Myocyte (in vitro differentiated cells): Measurements from ENCODE around the gene MAGEF1. TPM values are rescaled to one million over a fixed set of nuclear protein-coding genes. Genes with fewer than 3 reads are reported as not detected.

Source experiments
- DNase-seq: peaks from one replicate; pipeline ENCODE4 v3.0.0-alpha.2; 2012; ENCODE audit warnings: low read depth
- total RNA-seq: library from RNA; depleted of rRNA; stranded (reverse); fragments of >200 nt; gene quantifications from 2 replicates; pipeline ENCODE4 v1.2.3, GENCODE V29; 2014

MAGEF1 gene
- total RNA-seq, 1 donor from 2014 or later: 111 TPM

DNA sequence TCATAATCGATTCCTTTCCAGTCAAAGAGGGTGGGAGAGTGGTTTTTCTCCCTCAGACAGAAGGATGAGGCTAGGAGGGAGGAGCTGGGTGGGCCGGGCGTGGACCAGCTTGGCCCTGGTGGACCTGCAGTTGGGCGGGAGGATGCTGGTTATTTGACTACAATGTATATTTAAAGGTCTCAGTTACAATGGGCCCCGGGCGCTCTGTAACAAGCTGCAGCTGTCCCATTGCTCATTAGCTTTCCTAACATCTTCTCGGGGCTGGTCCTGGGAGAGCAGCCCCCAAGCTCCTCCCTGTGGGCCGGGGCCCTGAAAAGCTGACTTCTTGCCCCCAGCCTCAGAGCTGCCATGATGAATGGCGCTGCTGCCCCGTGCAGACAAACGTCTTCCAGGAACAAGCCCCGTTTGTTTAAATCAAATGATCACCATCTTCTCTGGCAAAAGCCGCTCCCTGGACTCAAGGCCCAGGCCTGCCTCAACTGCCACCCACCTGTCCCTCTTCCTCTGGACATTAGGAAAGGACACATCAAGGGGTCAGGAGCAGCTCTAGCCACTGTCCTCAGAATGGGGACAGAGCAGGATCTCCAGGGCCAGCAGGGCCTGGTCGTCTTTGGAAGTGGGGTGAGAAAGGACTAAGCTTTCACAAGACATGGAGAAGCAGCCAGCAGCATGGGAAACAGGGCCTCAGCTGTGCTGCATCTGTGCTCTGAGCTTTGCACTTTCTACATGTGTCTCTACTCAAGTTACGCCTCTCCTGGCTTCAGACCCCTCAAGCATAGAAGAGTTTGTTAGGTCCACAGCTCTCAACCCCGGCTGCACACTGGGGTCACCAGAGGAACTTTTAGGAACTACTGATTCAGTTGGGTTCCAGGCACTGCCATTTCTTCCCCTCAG is 38.6 kb downstream of the MAGEF1 start:
- peak; percentile 42 for DNase-seq

- no peak for DNase-seq
Observed at GRCh38 chr3:184672335-184672734, 39.5 kb downstream of the MAGEF1 start.

- DNase-seq: no peak
Observed at GRCh38 chr3:184670091-184670602, 41.7 kb downstream of the MAGEF1 start.

GRCh38 chr3:184669578-184669977 is 42.3 kb downstream of the MAGEF1 start:
- DNase-seq: no peak

- no peak for DNase-seq
Observed at GRCh38 chr3:184666442-184666841, 45.4 kb downstream of the MAGEF1 start.

- DNase-seq: no peak
Observed at GRCh38 chr3:184665101-184665500, 46.8 kb downstream of the MAGEF1 start.

GRCh38 chr3:184663756-184664155 is 48.1 kb downstream of the MAGEF1 start:
- DNase-seq: peak; percentile 72

GRCh38 chr3:184663356-184663755 is 48.5 kb downstream of the MAGEF1 start:
- peak; percentile 67 for DNase-seq

DNA sequence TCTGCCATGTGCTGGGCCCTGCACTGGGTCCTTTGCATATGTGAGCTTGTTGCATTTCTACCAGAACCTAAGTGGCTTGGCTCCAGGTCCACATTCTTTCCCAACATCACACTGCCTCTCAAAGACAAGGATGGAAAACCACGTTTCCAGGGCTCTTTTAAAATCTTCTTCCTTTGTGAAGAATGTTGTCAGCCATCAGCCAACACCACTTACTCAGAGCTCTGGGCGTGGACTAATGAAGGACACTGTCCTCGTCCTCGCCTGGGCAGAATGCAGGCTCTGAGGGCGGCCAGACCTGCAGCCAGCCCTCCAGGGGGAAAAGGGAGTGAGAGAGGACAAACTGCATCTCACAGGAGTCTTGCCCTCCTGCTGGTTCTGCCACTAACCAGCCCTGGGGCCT is 49.7 kb downstream of the MAGEF1 start:
- DNase-seq: peak; percentile 33

DNA sequence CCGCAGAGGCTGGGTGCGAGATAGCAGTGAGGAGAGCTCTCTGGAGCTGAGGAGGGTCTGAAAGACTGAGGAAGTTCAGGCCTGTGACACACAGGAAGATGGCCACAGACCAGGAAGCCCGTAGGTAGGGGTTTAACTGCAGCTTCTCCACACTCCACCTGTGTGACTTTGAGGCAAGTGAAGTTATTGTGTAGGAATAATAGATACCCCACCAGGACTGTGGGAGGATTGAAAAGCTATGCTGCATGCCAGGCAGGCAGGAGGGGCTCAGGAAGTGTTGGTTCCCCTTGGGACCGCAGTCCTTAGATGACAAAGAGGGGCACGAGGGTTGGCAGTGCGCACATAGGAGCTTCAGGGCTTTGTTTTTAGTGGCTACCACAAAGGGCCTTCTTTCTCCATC is 50.9 kb downstream of the MAGEF1 start:
- no peak for DNase-seq

Other genes starting within 250 kb of the MAGEF1 start
- 23.2 and 23.6 TPM in 2 replicates for gene EPHB3, start 150.3 kb downstream of the MAGEF1 start, total RNA-seq
- 42.3 and 57.4 TPM in 2 replicates for gene VPS8, start 100.1 kb upstream of the MAGEF1 start, total RNA-seq